ENCODE data around the gene COA4.

- TF ChIP-seq FOXA1 (IDR thresholded peaks at IDR 0.05) = no peak
- TF ChIP-seq CTCF (IDR thresholded peaks at IDR 0.05; ENCODE audit: low read depth, low read length, missing input control) = no peak
- no peak for TF ChIP-seq YY1 (IDR thresholded peaks at IDR 0.05)
- TF ChIP-seq ATF3 (IDR thresholded peaks at IDR 0.05) = no peak
- TF ChIP-seq EGR1 (IDR thresholded peaks at IDR 0.05; ENCODE audit: low read depth in 2 of 2) = no peak
- TF ChIP-seq NR2F2 (IDR thresholded peaks at IDR 0.05) = no peak
- no peak for TF ChIP-seq JUND (IDR thresholded peaks at IDR 0.05)
- no peak for TF ChIP-seq HNF4G (IDR thresholded peaks at IDR 0.05)
- TF ChIP-seq ZBTB33 (IDR thresholded peaks at IDR 0.05) = no peak
- TF ChIP-seq GABPA (IDR thresholded peaks at IDR 0.05 in 1 of 2, conservative IDR thresholded peaks at IDR 0.05 in 1 of 2) = no peak
- no peak for TF ChIP-seq REST (IDR thresholded peaks at IDR 0.05)
- no peak for TF ChIP-seq RAD21 (IDR thresholded peaks at IDR 0.05)
- TF ChIP-seq SP1 (IDR thresholded peaks at IDR 0.05) = no peak
- TF ChIP-seq RXRA (IDR thresholded peaks at IDR 0.05) = no peak
These were observed 25.4 kb downstream of the COA4 start for GRCh38 chr11:73851046-73851764.
